HepG2 (cell line): ENCODE measurements around the gene NOP58. TPM values are rescaled to one million over a fixed set of nuclear protein-coding genes. Genes with fewer than 3 reads are reported as not detected.

Source experiments
- CENPBD1 ChIP-seq: sonication (generic); formaldehyde crosslinking; IDR thresholded peaks from 2 replicates; pipeline ENCODE4 v1.8.0; 2022; ENCODE audit warnings: missing genetic modification reagents, low read depth, mild to moderate bottlenecking, borderline replicate concordance
- FOXA3 ChIP-seq: IDR thresholded peaks from 2 replicates; pipeline ENCODE4 v1.6.1; 2016; ENCODE audit warnings: missing genetic modification reagents, missing compliant biosample characterization
- HHEX ChIP-seq: IDR thresholded peaks from 2 replicates; pipeline ENCODE4 v1.6.1; 2016; ENCODE audit warnings: control low read depth
- MIER2 ChIP-seq: IDR thresholded peaks from 2 replicates; pipeline ENCODE4 v1.6.1; 2016; ENCODE audit warnings: missing biosample characterization, missing genetic modification reagents
- PPARG ChIP-seq: conservative IDR thresholded peaks from 2 replicates; pipeline ENCODE4 v1.6.1; 2016; ENCODE audit warnings: missing biosample characterization, missing genetic modification reagents
- SRY ChIP-seq: sonication (generic); formaldehyde crosslinking; IDR thresholded peaks from 2 replicates; pipeline ENCODE4 v1.8.0; 2022; ENCODE audit warnings: mild to moderate bottlenecking, missing genetic modification reagents
- UBTF ChIP-seq: sonication (generic); formaldehyde crosslinking; IDR thresholded peaks from 2 replicates; pipeline ENCODE4 v1.4.0; 2020; ENCODE audit warnings: mild to moderate bottlenecking, missing genetic modification reagents
- WIZ ChIP-seq: sonication (generic); formaldehyde crosslinking; IDR thresholded peaks from 2 replicates; pipeline ENCODE4 v1.5.1; 2020; ENCODE audit warnings: mild to moderate bottlenecking, missing genetic modification reagents
- XBP1 ChIP-seq: sonication (generic); formaldehyde crosslinking; IDR thresholded peaks from 2 replicates; pipeline ENCODE4 v1.5.0; 2020; ENCODE audit warnings: missing genetic modification reagents
- ZFAT ChIP-seq: sonication (generic); formaldehyde crosslinking; conservative IDR thresholded peaks from 2 replicates; pipeline ENCODE4 v1.8.1; 2023; ENCODE audit warnings: missing genetic modification reagents, inconsistent platforms
- ZFP36 ChIP-seq: fragments of 150-350 bp; IDR thresholded peaks from 2 replicates; pipeline ENCODE4 v1.6.1; 2018; ENCODE audit warnings: borderline replicate concordance, low read length, low read depth; ENCODE audit not compliant: partially characterized antibody
- ZNF256 ChIP-seq: sonication (generic); formaldehyde crosslinking; conservative IDR thresholded peaks from 2 replicates; pipeline ENCODE4 v1.4.0; 2020; ENCODE audit warnings: missing genetic modification reagents
- ZNF296 ChIP-seq: sonication (generic); formaldehyde crosslinking; conservative IDR thresholded peaks from 2 replicates; pipeline ENCODE4 v1.5.0; 2020; ENCODE audit warnings: mild to moderate bottlenecking, missing genetic modification reagents
- ZNF350 ChIP-seq: sonication (generic); formaldehyde crosslinking; IDR thresholded peaks from 2 replicates; pipeline ENCODE4 v1.4.0; 2020; ENCODE audit warnings: mild to moderate bottlenecking, low read depth, missing genetic modification reagents, borderline replicate concordance
- ZNF570 ChIP-seq: sonication (generic); formaldehyde crosslinking; IDR thresholded peaks from 2 replicates; pipeline ENCODE4 v1.4.0; 2020; ENCODE audit warnings: mild to moderate bottlenecking, missing genetic modification reagents, borderline replicate concordance
- ZNF749 ChIP-seq: sonication (generic); formaldehyde crosslinking; IDR thresholded peaks from 2 replicates; pipeline ENCODE4 v1.8.0; 2022; ENCODE audit warnings: mild to moderate bottlenecking, missing genetic modification reagents, moderate library complexity, borderline replicate concordance
- ZNF839 ChIP-seq: sonication (generic); formaldehyde crosslinking; IDR thresholded peaks from 2 replicates; pipeline ENCODE4 v1.4.0; 2020; ENCODE audit warnings: missing genetic modification reagents, mild to moderate bottlenecking, borderline replicate concordance
- polyA plus RNA-seq, 8 experiments: library from polyadenylated mRNA; depleted of rRNA in 3 of 8; stranded (reverse) in 7 of 8; unstranded in 1 of 8; fragments of >200 nt; fragmentation: Illumina TruSeq in 4 of 8; extraction: Trizol in 4 of 8; gene quantifications; 2 replicates each; pipeline versions ENCODE4 v1.2.1 to v1.2.3, GENCODE V29; 2011 to 2016; ENCODE audit warnings: low read depth in 4 of 8, missing spikeins in 1 of 8, mixed read lengths in 1 of 8; ENCODE audit not compliant: insufficient read depth in 1 of 8
- total RNA-seq, 5 experiments: library from RNA; depleted of rRNA; stranded (reverse); fragments of >200 nt; fragmentation: Illumina TruSeq; extraction: Trizol; gene quantifications; 2 replicates each; pipeline ENCODE4 v1.2.3, GENCODE V29; 2016; ENCODE audit warnings: low read depth in 1 of 5
- TF ChIP-seq, protein P1 (sequence below): IDR thresholded peaks from 2 replicates; pipeline ENCODE4 v1.6.1; 2016; ENCODE audit warnings: low read depth, borderline replicate concordance
- TF ChIP-seq, protein P2 (sequence below): sonication (generic); formaldehyde crosslinking; IDR thresholded peaks from 2 replicates; pipeline ENCODE4 v1.4.0; 2020; ENCODE audit warnings: missing genetic modification reagents, borderline replicate concordance
- TF ChIP-seq, protein P3 (sequence below): IDR thresholded peaks from 2 replicates; pipeline ENCODE4 v1.6.1; 2016; ENCODE audit warnings: mild to moderate bottlenecking

The NOP58 gene
- total and polyA plus RNA-seq, 2 of the 13 experiments (the other 11 are each of a cell fraction or from before 2014, with no cell fraction given) = 74.9 to 203 TPM

DNA sequence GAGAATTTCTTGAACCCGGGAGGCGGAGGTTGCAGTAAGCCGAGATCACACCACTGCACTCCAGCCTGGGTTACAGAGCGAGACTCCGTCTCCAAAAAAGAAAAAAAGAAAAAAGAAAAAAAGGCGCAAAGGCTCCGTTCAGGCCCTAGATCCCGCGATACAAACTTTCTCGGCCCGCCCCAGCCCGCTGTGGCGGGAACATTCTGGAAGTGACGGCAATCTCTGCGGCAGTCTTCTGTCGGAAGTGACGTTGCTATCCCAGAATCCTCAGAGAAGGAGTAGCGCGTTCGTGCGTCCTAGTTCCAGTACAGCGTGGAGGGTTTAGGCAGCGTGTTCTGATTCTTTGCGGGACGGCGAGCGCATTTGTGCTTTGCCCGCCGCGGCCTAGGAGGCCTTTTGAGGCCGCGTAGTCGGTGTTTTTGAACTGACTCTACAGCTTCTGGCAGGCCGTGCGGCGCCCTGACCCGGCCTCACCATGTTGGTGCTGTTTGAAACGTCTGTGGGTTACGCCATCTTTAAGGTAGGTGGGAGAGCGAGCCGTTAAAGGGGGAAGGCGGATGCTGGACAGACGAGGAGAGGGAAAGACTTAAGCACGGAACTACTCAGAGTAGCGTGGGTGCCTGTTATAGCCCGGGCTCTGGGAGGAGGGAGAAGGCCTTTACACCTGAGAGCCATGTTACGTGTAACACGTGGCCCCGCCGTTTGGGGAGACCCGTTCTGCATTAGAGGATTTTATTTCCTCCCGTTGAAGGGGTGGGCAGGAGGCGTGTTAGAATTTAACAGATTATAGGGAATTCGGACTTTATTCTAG, at the start of gene NOP58 (continued):
- TF ChIP-seq WIZ (peak; percentile 75), UBTF (CRISPR knock-in tag) (peak; percentile 75), ZNF570 (CRISPR knock-in tag) (no peak), MIER2 (CRISPR knock-in tag) (peak; percentile 63), SRY (CRISPR knock-in tag) (peak; percentile 86), CENPBD1 (CRISPR knock-in tag) (no peak; the same call in 1 of the 2 replicates), PPARG (CRISPR knock-in tag) (peak; percentile 70), FOXA3 (CRISPR knock-in tag) (peak; percentile 40; the same call in 1 of the 2 replicates), ZNF839 (CRISPR knock-in tag) (no peak), XBP1 (no peak; the same call in 1 of the 2 replicates), HHEX (CRISPR knock-in tag) (no peak), ZFAT (CRISPR knock-in tag) (0 out of 2 replicates have a peak, but pooled peaks have one; percentile 37), ZFP36 (no peak), ZNF256 (0 out of 2 replicates have a peak, but pooled peaks have one; percentile 89), ZNF749 (CRISPR knock-in tag) (no peak), ZNF350 (CRISPR knock-in tag) (peak; percentile 98), ZNF296 (CRISPR knock-in tag) (peak; percentile 91; the same call in 1 of the 2 replicates)
- TF ChIP-seq, protein P1, sequence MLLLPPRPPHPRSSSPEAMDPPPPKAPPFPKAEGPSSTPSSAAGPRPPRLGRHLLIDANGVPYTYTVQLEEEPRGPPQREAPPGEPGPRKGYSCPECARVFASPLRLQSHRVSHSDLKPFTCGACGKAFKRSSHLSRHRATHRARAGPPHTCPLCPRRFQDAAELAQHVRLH (CRISPR knock-in tag) = peak; percentile 91
- TF ChIP-seq, protein P2, sequence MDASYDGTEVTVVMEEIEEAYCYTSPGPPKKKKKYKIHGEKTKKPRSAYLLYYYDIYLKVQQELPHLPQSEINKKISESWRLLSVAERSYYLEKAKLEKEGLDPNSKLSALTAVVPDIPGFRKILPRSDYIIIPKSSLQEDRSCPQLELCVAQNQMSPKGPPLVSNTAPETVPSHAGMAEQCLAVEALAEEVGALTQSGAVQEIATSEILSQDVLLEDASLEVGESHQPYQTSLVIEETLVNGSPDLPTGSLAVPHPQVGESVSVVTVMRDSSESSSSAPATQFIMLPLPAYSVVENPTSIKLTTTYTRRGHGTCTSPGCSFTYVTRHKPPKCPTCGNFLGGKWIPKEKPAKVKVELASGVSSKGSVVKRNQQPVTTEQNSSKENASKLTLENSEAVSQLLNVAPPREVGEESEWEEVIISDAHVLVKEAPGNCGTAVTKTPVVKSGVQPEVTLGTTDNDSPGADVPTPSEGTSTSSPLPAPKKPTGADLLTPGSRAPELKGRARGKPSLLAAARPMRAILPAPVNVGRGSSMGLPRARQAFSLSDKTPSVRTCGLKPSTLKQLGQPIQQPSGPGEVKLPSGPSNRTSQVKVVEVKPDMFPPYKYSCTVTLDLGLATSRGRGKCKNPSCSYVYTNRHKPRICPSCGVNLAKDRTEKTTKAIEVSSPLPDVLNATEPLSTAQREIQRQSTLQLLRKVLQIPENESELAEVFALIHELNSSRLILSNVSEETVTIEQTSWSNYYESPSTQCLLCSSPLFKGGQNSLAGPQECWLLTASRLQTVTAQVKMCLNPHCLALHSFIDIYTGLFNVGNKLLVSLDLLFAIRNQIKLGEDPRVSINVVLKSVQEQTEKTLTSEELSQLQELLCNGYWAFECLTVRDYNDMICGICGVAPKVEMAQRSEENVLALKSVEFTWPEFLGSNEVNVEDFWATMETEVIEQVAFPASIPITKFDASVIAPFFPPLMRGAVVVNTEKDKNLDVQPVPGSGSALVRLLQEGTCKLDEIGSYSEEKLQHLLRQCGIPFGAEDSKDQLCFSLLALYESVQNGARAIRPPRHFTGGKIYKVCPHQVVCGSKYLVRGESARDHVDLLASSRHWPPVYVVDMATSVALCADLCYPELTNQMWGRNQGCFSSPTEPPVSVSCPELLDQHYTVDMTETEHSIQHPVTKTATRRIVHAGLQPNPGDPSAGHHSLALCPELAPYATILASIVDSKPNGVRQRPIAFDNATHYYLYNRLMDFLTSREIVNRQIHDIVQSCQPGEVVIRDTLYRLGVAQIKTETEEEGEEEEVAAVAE (CRISPR knock-in tag) = peak; percentile 75; the same call in 1 of the 2 replicates
- TF ChIP-seq, protein P3, sequence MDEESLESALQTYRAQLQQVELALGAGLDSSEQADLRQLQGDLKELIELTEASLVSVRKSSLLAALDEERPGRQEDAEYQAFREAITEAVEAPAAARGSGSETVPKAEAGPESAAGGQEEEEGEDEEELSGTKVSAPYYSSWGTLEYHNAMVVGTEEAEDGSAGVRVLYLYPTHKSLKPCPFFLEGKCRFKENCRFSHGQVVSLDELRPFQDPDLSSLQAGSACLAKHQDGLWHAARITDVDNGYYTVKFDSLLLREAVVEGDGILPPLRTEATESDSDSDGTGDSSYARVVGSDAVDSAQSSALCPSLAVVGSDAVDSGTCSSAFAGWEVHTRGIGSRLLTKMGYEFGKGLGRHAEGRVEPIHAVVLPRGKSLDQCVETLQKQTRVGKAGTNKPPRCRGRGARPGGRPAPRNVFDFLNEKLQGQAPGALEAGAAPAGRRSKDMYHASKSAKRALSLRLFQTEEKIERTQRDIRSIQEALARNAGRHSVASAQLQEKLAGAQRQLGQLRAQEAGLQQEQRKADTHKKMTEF (CRISPR knock-in tag) = peak; percentile 87
